Measurements from ENCODE around the gene PDYN.

DNA sequence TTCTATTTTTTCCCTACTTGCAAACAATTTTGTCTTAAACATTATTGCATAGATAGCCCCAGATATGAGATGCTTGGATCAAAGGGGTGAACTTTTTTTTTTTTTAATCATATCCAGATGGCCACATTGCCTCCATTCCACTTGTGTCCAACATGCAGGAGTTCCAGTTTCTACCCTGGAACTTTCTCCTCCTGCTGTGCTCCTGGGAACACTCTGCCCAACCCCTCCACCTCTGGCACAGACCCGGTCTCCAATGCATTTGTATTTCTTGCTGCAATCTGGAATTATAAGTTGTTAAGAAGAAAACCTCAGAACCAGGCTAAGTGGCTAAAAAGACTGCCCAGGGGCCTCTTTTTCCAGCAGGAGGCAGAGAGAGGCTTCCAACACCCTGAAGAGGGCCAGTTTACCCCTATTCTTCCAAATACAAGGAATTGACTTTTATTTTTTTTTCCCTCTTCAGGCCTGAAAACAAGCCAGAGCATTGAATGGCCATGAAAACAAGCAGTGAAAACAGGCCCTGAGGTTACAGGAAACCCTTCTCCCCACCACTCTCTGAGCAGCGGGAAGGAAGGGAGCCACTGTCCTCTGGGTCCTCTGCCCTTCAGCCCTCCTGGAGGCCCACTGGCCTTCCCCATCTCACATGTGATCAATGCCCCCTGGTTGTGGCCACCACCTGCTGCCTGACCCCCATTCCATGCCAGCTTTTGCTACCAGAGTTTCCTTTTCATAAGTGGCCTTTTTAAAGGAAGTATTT lies 44.3 kb downstream of the PDYN start:
- TF ChIP-seq, protein P1, sequence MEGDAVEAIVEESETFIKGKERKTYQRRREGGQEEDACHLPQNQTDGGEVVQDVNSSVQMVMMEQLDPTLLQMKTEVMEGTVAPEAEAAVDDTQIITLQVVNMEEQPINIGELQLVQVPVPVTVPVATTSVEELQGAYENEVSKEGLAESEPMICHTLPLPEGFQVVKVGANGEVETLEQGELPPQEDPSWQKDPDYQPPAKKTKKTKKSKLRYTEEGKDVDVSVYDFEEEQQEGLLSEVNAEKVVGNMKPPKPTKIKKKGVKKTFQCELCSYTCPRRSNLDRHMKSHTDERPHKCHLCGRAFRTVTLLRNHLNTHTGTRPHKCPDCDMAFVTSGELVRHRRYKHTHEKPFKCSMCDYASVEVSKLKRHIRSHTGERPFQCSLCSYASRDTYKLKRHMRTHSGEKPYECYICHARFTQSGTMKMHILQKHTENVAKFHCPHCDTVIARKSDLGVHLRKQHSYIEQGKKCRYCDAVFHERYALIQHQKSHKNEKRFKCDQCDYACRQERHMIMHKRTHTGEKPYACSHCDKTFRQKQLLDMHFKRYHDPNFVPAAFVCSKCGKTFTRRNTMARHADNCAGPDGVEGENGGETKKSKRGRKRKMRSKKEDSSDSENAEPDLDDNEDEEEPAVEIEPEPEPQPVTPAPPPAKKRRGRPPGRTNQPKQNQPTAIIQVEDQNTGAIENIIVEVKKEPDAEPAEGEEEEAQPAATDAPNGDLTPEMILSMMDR (IDR thresholded peaks at IDR 0.05) = no peak
- TF ChIP-seq POLR2A (IDR thresholded peaks at IDR 0.05) = no peak
